Brain pericyte (primary cell): ENCODE measurements around the gene ZNF582.
A peak's percentile ranks its signal among the peaks of the same experiment; 100 is the strongest.

Experiments
- DNase-seq: peaks from one replicate; pipeline ENCODE4 v3.0.0-alpha.2; 2012; ENCODE audit warnings: low read depth, low spot score

The ZNF582 gene

DNA sequence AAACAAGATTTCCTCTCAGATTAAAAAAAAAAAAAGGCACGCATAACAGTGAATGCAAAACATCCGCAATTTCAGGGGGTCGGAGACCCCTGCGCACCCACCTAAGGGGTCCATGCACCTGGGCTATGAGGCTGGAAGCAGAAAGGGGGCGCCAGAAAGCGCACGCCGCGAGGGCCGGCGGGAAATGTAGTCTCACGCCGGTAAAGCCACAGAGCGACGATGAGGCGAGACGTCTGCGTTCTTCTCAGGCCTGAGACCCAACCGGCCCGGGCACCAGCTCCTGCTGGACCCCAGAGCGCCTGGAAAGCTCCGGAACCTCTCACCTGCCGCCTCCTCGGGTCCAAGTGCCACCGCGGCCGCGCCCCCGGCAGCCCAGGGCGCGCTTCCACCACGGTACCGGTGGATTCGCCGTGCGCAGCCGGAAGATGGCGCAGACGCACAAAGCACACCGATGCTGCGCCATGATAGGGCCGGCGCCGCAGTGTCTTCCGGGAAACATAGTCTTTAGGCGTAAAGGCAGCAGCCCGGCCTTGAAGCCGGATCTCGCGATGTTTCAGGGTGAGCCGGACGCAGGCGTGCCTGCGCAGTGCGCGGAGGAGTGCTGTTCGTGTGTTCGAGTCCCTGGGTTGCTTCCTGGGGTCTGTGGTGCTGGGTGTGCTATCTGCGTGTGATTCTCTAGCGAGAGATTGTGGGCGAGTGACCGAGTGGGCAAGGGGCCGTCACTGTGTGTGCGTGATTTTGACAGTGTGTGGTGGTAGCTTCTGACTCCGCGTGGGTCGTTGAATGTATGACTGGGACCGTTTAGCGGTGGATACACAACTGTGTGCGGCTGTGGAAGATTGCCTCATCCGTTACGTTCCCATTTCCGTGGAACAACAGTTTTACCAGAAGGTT, at the start of gene ZNF582:
ZNF582 (minus strand) TSS at position 416 of the 894 bp plus-strand sequence. CDS start 1,782 bp downstream, outside the sequence.
- DNase-seq = peak; percentile 82

DNA sequence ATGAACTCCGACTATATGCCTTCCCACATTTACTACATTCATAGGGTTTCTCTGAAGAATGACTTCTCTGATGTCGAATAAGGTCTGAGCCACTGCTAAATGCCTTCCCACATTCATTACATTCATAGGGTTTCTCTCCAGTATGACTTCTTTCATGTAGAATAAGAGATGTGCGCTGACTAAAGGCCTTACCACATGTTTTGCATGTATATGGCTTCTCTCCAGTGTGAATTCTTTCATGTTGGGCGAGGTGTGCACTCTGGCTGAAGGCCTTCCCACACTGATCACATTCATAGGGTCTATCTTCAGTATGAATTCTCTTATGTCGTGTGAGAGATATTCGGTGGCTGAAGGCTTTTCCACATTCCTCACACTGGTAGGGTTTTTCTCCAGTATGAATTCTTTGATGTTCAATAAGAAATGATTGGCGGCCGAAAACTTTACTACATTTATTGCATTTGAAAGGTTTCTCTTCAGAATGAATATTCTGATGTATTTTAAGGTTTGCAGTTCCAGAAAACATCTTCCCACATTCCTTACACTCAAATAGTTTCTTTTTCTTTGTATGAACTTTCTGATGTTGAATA, 48.0 kb upstream of the ZNF582 start:
- DNase-seq = no peak

- DNase-seq = no peak
These were observed 30.6 kb upstream of the ZNF582 start for GRCh38 chr19:56423985-56424353.

DNA sequence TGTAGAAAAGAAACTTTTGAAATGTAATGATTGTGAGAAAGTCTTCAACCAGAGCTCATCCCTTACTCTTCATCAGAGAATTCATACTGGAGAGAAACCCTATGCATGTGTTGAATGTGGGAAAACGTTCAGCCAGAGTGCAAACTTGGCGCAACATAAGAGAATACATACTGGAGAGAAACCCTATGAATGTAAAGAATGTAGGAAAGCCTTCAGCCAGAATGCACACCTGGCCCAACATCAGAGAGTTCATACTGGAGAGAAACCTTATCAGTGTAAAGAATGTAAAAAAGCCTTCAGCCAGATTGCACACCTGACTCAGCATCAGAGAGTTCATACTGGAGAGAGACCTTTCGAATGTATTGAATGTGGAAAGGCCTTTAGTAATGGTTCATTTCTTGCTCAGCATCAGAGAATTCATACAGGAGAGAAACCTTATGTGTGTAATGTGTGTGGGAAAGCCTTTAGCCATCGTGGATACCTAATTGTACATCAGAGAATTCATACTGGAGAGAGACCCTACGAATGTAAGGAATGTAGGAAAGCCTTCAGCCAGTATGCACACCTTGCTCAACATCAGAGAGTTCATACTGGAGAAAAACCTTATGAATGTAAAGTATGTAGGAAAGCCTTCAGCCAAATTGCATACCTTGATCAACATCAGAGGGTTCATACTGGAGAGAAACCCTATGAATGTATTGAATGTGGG, 30.1 kb upstream of the ZNF582 start:
- no peak for DNase-seq

- no peak for DNase-seq
These were observed 11.7 kb upstream of the ZNF582 start for GRCh38 chr19:56405062-56405461.

DNA sequence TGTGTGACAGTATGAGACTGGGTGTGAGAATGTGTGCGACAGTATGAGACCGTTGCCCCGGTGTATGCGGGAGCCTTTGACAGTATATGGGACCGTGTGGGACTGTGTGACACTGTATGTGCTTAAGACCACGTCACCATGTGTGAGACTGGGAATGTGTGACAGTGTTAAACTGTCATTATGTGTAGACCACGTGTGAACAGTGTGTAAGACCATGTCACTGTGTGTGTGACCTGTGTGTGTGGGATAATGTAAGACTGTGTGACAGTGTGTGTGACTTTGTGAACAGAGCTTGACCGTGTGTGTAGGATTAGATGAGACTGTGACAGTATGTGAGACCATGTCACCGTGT, 11.3 kb upstream of the ZNF582 start:
- DNase-seq = no peak

- peak; percentile 88 for DNase-seq
These were observed 10.7 kb upstream of the ZNF582 start, which contains the start of gene ZNF583 for GRCh38 chr19:56403764-56404704. Gene ZNF583, plus strand, starts transcription at chr19:56404332. Its CDS starts 2,783 bp downstream, at chr19:56407115.

GRCh38 chr19:56403261-56403660, 9.9 kb upstream of the ZNF582 start:
- DNase-seq = no peak

DNA sequence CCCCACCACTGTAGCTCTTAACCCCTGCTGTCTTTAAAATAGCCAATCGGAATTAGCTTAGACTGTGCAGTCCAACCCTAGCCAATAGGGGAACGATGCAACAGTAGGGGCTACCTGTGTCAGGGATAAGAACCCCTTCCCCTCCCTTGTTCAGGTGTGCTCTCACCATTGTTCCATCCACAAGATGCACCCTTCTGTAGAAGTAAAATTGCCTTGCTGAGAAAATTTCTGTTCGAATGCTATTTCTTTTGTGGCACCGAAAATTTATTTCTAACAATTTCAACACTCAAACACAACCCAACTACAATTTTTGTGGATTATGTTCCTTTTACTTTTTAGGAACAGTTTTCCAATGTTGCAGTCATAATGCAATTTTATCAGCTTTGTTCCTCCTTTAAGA, 7.2 kb upstream of the ZNF582 start:
- DNase-seq = no peak

GRCh38 chr19:56398809-56399208, 5.5 kb upstream of the ZNF582 start:
- no peak for DNase-seq

- DNase-seq = no peak
These were observed 9.3 kb downstream of the ZNF582 start for GRCh38 chr19:56383826-56384605.

DNA sequence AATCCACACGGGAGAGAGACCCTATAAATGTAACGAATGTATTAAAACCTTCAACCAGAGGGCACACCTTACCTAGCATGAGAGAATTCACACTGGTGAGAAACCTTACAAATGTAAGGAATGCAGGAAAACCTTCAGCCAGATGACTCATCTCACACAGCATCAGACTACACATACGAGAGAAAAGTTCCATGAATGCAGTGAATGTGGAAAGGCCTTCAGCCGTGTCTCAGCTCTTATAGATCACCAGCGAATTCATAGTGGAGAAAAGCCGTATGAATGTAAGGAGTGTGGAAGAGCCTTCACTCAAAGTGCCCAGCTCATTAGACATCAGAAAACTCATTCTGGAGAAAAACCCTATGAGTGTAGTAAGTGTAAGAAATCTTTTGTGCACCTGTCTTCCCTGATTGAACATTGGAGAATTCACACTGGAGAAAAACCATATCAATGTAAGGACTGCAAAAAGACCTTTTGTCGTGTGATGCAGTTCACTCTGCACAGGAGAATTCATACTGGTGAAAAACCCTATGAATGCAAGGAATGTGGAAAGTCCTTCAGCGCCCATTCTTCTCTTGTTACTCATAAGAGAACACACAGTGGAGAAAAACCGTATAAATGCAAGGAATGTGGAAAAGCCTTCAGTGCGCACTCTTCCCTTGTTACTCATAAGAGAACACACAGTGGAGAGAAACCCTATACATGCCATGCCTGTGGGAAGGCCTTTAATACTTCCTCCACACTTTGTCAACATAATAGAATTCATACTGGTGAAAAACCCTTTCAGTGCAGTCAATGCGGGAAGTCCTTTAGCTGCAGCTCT, 16.0 kb downstream of the ZNF582 start:
- DNase-seq = no peak

- DNase-seq = no peak
These were observed 21.1 kb downstream of the ZNF582 start for GRCh38 chr19:56372281-56372680.

DNA sequence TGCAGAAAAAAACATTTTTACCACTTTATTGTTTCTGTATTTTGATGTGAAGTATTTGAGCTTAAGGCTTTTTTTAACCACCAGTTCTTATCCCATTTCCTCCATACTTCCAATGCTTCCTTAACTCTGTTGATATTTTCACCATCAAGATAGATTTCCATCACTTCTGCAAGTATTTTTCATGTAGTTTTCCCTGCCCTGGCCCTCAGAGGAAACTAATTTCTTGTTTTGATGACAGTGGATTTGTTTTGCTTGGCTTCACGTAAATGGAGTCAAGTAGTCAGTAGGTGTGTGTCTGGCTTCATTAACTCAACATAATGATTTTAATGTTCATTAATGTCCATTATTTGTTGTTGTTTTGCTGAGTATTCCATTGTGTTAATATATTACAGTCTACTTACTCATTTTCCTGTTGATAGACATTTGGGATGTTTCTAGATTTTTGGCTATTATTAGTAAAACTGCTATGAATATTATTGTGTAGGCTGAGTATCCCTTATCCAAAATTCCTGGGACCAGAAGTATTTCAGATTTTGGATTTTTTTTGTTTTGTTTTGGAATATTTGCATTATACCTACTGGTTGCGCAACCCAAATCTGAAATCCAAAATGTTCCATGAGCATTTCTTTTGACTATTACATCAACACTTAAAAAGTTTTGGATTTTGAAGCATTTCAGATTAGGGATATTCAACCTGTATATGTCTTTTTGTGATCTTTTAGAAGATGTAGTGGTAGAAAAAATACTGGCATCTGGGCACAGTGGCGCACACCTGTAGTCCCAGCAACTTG, 23.3 kb downstream of the ZNF582 start:
- DNase-seq = no peak

DNA sequence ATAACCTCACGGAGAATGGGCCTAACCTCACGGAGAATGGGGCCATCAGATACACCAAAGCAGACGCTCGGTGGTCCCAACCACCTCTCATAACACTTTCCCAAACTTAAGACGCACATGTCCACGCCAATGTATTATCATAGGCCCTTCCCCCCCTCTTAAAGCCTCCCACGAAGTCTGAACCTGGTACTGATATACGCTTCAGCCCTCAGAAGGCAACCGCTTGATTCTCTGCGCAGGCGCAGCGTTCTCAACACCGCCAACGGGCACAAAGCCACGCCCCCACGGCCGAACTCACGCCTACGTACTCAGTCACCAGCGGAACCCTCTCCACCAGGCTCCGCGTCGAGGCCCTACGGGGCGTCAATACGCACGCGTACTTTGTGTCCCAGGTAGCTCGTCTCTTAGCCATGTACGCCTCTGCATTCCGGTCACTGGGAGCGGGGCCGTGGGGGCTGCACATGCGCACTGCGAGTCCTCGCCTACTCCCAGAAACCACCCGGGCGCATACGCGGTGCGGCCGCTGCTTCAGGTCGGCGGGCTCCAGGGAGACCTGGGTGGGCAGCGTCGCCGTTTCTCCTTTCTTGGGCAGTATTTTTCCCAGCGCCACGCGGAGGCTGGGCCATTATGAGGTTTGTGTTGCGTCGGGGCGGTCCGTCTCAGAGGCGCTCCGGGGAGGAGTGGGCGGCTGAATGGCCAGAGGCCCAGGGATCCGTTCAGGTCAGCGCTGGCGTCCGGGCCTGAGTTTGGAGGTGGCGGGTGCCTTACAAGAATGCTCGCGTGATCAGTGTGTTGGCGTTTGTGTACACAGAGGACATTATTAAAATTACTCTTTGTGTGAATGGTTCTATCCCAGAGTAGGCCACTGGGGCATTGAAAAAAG, 25.3 kb downstream of the ZNF582 start:
- peak; percentile 88 for DNase-seq

GRCh38 chr19:56360841-56361240, 32.5 kb downstream of the ZNF582 start:
- no peak for DNase-seq

DNA sequence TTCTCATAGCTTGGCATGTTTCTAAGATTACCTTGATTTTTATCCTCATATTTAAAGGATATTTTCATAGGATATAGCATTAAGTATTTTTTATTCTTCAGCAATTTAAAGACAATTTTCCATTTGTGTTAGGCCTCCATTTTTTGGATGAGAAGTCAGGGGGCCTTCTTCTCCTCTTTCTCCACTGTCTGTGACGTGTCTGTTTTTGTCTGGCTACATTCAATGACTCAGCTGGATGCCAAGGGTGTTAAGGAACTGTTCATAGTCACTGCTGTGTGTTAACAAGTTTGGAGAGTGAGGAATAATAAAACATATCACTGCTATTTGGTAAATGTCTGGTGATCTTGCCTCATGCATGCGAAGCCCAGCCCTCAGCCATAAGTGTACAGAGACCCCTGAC, 36.4 kb downstream of the ZNF582 start:
- no peak for DNase-seq

DNA sequence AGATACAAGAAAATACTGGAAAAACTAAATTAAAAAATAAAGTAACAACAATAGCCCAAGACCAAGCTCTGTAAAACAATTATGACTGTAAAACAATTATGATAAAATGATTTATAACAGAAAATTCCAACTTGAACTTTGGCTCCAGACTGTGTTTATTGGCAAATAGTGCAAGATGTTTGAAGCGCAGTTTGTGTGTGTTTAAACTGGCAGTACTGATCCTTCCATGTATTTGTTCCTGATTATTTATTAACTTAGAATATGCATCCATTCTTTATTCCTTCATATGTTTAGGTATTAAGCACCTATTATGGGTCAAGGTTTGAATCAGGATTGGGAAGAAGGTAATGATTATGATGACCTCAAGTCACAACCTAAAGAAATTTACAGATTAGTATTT, 37.8 kb downstream of the ZNF582 start:
- no peak for DNase-seq
